Measurements from ENCODE around the gene IFRD2.
"Not testable (repeated sequence)": the region's sequence is repeated elsewhere in the genome, so short reads cannot be mapped to it uniquely, and the experiment has no call there.

The IFRD2 gene

DNA sequence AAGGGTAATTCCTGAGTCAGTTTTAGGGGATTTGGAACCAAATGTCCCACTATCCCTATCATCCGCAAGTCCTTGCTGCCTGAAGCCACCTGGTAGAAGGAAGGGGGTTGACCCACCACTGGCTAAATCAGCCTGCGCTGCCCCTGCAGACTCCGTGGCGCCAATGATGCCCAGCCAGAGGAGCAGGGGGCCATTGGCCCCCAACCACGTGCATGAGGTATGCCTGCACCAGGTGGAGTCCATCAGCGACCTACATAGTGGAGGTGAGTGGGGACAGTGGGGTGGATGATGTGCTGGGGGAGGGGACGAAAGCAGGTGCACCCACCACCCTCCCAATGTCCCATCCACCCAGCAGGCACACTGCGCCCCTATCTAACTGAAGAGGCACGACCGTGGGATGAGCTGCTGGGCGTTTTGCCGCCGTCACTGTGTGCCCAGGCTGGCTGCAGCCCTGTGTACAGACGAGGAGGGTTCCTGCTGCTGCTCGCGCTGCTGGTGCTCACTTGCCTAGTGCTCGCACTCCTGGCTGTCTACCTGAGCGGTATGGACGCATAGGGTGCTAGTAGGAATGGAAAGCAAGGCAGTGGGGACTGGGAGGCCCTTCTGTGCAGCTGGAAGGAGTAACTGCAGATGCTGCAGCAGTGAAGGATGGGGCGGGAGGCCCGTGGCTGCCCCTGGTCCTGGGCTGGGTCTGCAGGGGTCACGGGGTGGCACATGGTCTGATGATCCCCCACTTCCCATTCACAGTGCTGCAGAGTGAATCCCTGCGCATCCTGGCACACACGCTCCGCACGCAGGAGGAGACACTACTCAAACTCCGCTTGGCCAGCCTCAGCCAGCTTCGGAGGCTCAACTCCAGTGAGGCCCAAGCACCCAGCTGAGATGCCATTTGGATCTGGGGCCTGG is 5.7 kb downstream of the IFRD2 start:
- DNase-seq (ENCODE audit: low spot score), result no peak

DNA sequence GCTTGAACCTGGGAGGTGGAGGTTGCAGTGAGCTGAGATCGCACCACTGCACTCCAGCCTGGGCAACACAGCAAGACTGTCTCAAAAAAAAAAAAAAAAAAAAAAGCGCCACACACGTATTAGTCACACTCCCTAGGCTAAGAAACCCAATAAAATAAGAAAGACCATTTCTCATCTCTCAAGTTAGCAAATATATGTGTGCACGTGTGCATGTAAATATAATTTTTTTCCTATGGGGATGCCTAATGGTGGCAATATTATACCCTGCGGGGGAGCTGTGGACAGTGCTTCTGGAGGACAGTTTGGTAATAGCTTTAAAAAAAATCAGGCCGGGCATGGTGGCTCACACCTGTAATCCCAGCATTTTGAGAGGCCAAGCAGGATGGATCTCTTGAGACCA is 8.1 kb downstream of the IFRD2 start:
- DNase-seq (ENCODE audit: low spot score), result not testable (repeated sequence)

DNA sequence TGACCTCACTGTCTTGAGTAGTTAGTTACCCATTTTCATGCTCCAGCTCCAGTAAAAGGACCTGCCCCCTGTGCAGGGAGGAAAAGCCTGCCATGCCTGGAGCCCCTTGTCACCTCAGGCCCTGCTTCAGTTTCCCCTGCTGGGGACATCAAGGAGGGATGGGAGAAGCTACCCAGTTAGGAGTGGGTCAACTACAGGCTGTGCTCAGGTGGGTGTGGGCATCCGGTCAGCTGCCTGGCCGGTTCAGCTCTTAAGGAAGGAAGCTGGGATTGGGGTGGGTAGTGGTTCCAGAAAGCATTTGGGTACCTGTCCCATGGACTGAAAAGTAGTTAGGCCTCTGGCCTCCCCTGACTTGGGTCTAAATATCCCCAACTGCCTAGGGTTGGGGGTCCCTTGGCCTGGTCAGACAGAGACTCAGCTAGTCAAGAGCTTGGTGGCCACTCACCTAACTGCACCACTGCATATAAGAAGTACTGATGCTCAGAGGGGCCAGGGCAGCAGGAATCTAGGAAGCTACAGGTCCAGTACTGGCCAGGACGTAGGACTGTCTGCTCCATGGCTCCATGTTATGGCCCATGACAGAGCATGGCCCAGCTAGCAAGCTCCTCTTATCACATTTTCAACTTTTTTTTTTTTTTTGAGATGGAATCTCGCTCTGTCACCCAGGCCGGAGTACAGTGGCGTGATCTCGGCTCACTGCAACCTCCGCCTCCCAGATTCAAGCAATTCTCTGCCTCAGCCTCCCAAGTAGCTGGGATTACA is 12.8 kb downstream of the IFRD2 start:
- DNase-seq (ENCODE audit: low spot score), result no peak

DNA sequence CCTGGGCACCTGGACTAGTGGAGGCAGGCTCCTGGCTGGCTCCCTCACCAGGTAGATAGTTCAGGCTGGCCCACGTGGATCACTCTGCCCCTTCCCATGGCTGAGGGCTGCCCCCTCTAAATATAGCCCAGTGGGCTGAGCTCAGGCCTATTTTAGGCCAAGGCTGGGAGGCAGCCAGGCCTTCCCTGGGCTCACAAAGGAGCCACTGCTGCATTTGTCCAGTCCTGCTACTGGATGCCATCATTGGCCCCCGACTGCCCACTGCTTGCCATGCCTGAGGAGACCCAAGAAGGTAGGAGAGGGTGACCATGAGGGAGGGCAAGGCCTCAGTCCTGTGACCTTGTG is 13.4 kb downstream of the IFRD2 start, which contains the start of gene LSMEM2:
Gene LSMEM2, plus strand, starts transcription at position 208 of the 345 bp plus-strand sequence. Its CDS starts 27 bp downstream, at position 235.
- no peak for DNase-seq (ENCODE audit: low spot score)

DNA sequence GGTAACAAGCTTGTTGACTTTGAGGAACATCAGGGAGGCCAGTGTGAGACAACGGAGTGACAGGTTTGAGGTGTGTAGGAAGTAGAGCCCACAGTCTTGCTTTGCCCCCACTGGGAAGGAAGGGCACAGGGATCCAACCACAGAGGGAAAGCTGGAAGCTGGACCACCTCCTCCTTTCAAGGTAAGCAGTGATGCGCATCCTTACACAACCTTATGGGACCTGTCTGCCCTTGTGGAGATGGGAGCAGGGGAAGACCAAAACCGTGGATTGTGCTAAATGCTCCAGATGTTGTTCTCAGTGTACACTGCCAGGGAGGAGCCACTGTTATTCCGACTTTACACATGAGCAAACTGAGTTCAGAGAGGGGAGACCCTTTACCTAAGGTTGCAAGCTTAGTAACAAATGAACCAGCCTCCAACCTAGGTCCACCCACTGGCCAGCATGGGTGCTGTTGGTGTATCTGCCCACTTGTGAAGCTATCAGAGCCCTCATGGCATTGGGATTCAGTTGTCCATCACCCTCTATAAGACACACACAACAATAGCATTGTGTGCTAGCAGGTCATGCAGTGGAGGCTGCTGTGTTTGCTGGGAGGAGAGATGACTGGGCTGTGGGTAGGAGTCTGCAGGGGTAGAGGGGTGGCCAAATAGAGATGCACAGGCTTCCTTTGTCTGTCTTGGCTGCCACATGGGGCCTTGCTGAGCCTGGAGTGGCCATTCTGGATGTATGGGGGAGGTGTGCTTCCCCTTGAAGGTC is 13.9 kb downstream of the IFRD2 start:
- DNase-seq (ENCODE audit: low spot score), result no peak

DNA sequence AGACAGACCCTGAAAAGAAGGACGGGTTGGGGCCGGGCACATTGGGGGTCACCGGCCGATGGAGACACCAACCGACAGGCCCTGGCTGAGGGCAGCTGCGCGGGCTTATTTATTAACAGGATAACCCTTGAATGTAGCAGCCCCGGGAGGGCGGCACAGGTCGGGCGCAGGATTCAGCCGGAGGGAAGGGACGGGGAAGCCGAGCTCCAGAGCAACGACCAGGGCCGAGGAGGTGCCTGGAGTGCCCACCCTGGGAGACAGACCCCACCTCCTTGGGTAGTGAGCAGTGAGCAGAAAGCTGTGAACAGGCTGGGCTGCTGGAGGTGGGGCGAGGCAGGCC is 15.5 kb downstream of the IFRD2 start:
- no peak for DNase-seq (ENCODE audit: low spot score)

DNA sequence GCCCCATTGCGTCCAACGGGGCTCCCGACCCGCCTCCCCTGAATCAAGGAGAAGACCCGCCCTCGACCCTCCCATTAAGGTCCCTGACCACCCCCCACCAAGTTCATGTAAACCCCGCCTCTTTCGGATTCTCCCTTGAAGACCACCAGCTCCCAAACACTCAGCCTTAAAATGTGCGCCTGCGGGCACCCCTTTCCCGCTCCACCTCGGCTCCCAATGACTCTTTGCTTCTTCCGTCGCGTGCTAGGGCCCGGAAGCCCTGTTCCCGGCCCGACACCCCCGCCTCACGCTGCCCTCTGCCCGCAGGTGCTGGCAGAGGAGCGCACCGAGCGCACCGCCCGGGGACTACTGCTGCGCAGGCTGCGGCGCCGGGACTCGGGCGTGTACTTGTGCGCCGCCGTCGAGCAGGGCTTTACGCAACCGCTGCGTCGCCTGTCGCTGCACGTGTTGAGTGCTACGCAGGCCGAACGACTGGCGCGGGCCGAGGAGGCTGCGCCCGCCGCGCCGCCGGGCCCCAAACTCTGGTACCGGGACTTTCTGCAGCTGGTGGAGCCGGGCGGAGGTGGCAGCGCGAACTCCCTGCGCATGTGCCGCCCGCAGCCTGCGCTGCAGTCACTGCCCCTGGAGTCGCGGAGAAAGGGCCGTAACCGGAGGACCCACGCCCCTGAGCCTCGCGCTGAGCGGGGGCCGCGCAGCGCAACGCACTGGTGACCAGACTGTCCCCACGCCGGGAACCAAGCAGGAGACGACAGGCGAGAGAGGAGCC is 16.1 kb downstream of the IFRD2 start:
- peak; percentile 15 for DNase-seq (ENCODE audit: low spot score)

DNA sequence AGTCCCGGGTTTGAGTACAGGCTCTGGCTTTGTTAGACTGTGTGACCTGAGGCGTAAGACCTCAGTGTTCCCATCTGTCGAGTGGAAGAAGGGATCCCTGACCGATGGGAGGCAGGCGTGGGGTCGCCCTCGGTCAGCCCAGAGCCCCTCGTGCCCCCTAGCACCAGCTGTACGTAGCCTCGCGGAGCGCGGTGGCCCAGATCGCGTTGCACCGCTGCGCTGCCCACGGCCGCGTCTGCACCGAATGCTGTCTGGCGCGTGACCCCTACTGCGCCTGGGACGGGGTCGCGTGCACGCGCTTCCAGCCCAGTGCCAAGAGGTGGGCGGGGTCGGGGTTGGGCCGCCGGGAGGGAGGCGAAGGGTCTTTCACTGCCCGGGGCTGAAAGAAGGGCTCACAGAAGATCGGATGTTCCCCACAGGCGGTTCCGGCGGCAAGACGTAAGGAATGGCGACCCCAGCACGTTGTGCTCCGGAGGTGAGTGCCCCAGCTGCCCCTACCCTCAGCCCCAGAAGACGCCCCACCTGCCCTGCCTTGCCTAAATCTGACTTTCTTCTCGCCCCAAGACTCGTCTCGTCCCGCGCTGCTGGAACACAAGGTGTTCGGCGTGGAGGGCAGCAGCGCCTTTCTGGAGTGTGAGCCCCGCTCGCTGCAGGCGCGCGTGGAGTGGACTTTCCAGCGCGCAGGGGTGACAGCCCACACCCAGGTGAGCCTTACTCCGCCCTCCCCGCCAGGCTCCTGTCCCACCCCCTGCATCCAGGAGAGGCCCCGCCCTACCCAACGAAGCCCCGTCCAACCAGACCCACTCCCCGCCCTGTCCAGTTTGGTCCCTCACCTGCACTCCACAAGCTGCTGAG is 16.9 kb downstream of the IFRD2 start:
- no peak for DNase-seq (ENCODE audit: low spot score)

DNA sequence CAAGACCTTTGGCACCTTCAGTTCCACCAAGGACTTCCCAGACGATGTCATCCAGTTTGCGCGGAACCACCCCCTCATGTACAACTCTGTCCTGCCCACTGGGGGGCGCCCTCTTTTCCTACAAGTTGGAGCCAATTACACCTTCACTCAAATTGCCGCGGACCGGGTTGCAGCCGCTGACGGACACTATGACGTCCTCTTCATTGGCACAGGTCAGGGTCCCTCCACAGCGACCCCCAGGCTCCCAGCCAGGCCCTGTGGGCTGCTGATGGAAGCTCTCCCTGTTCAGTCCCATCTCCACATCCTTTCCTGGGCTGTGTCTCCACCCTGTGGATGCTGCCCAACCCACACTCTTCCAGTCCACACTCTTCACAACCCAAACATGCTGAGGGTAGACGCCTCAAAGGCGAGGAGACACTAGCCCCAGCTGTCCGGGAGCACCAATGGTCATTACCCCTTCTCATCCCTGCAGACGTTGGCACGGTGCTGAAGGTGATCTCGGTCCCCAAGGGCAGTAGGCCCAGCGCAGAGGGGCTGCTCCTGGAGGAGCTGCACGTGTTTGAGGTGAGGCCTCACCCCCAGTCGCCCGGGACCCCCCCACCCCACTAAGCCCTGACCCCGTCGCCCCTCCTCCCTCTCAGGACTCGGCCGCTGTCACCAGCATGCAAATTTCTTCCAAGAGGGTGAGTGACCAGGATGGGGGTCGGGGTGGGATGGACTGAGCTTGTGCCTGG is 17.7 kb downstream of the IFRD2 start:
- peak; percentile 78 for DNase-seq (ENCODE audit: low spot score)

DNA sequence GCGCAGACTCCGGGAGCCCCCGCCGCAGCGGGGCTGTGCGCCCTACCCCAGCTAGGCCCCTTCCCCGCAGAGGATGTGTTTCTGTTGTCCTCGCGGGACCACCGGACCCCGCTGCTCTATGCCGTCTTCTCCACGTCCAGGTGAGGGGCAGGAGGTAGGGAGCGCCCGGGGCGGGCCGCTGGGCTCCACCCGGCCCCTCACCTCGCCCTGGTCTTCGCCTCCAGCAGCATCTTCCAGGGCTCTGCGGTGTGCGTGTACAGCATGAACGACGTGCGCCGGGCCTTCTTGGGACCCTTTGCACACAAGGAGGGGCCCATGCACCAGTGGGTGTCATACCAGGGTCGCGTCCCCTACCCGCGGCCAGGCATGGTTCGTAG is 18.6 kb downstream of the IFRD2 start:
- DNase-seq (ENCODE audit: low spot score), result no peak

DNA sequence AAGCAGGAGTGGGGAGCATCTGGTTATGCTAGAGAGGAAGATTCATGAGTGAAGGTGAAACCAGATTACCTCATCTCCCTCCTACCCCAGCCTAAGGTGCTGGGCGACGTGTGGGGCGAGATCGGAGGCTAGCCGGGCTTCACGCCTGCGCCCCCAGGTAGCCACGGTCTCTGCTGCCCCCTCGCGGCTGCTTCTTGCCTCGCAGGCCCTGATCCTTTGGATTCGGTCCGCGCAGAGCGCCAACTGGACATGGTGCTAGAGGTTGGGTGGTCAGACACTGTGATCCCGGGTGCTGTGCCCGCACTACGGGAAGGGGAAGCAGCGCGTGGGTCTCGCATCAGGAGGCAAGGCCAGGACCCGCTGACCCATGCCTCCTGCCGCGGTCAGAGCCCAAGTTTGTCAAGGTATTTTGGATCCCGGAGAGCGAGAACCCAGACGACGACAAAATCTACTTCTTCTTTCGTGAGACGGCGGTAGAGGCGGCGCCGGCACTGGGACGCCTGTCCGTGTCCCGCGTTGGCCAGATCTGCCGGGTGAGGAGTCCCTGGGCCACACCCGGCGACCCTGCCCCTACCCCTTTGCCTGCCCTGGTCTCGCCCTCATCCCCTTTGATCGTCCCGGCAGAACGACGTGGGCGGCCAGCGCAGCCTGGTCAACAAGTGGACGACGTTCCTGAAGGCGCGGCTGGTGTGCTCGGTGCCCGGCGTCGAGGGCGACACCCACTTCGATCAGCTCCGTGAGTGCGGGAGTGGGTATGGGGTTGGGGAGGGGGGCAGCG is 19.1 kb downstream of the IFRD2 start:
- peak; percentile 93 for DNase-seq (ENCODE audit: low spot score)

DNA sequence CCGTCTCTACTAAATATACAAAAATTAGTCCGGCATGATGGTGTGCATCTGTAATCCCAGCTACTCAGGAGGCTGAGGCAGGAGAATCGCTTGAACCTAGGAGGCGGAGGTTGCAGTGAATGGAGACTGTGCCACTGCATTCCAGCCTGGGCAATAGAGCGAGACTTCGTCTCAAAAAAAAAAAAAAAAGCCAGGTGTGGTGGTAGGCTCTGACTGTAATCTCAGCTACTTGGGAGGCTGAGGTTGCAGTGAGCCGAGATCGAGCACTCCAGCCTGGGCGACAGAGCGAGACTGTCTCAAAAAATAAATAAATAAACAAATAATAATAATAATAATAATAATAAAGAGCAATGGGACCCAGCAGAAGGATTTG is 19.7 kb downstream of the IFRD2 start:
- not testable (repeated sequence) for DNase-seq (ENCODE audit: low spot score)

DNA sequence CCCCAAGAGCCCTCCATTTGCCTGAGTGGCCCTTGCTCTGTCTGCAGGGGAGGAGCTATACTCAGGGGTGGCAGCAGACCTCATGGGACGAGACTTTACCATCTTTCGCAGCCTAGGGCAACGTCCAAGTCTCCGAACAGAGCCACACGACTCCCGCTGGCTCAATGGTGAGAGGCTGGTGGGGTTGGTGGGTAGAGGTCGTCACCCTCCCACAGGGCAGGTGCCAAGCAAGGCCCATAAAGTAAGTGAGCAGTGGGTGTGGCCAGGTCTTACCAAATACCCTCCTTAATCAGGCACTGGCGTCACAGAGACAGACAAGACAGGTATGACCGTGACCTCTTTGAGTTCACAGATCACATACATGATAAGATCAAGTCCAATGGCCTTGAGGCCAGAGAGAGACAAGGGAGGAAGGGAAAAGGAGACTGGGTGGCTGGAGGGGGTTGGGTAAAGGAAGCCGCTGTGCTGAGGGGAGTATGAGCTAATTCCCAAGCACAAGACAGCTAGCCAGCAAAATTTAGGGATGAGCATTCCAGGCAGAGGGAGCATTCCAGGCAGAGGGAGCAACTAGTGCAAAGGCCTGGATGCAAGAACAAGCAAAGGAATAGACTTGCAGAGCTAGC is 20.8 kb downstream of the IFRD2 start:
- DNase-seq (ENCODE audit: low spot score), result no peak

DNA sequence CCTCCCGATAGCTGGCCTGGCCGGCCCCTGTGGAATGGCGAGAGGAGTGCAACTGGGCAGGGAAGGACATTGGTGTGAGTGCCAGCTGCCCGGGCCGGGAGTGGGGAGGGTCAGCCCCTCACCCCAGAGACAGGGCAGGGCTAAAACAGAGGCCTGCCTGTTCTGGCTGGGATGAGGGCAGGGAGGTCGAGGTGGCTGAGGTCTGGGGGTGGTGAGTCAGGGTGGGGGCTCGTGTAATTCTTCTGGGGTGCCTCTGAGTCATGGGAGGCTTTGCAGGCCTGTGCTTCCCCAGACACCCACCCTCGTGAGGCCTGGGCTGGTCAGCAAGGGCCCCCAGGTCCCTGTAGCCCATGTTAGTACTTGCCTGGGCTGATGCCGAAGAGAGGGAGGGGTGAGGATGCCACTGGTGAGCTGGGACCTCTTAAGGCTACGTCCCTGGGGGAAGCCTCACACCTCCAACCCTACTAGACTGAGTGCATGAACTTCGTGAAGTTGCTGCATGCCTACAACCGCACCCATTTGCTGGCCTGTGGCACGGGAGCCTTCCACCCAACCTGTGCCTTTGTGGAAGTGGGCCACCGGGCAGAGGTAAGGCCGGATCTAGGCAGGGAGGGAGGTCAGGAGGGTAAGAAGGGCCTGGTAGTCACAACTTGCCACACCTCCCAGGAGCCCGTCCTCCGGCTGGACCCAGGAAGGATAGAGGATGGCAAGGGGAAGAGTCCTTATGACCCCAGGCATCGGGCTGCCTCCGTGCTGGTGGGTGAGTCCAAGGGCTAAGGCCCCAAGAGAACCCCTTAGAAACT is 21.6 kb downstream of the IFRD2 start:
- DNase-seq (ENCODE audit: low spot score), result no peak

DNA sequence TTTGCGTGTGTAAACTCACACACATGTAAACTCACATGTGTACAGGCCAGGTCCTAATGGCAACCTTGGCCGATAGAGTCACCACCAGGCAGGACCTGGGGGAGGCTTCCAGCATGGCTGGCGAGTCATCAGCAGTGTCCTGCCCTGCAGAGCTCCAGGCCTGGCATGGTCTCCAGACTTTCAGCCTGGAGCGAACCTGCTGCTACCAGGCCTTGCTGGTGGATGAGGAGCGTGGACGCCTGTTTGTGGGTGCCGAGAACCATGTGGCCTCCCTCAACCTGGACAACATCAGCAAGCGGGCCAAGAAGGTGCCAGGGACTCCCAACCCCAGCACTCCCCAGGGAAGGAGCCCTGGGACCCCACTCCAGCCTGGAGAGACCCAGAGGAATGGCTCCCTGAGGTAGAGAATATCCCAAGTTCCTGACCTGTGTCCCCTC is 22.2 kb downstream of the IFRD2 start:
- no peak for DNase-seq (ENCODE audit: low spot score)

DNA sequence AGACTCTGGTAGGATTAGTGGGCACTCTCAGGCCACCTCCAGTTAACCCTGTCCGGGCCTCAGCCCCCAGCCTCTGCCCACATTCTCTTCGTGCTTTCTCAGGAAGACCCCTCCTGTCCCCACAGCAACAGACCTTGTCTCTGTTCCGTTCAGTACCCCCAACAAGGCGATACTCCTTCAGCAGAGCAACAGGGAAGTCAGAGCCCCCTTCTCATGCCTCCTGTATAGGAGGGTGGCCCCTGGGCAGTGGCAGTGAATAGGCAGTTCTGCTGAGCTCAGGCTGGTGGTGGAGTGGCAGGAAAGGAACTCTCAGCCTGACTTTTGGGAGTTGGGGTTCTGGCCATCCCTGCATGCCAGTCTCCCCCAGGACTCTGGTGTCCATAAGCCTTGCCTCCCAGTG is 22.8 kb downstream of the IFRD2 start:
- DNase-seq (ENCODE audit: low spot score), result no peak

DNA sequence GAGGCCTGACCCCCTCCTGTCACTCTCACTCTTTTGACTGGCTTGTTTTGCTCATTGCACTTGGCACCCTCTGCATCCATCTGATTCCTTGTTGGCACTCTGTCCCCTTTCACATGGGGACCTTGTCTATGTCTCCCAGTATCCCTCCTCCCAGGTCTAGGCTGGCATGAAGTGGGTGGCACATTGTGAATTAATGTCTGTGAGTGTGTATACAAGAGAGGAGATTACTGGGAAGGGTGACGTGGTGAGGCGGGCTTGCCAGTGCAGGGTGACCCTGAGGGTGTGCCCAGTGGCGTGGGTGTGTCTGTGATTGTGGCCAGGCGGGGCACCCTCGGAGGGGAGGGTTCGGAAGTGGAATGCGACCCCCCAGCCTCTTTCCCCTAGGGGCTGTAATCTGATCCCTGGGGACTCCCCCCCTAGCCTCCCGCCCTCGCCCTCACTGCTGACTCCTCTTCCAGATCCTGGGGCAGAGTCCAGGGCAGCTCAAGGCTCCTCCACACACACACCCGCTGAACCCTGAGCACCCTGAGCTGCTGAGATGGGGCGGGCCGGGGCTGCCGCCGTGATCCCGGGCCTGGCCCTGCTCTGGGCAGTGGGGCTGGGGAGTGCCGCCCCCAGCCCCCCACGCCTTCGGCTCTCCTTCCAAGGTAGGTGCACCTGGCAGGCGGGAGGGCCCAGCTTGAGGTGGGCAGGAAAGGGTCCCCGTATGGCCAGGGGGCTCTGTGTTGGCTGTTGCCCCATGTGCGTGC is 23.4 kb downstream of the IFRD2 start, which contains the start of gene SEMA3B:
Gene SEMA3B, plus strand, starts transcription at position 445 of the 749 bp plus-strand sequence. Its CDS starts 94 bp downstream, at position 539.
- no peak for DNase-seq (ENCODE audit: low spot score)

Data from activated CD4-positive, alpha-beta T cell treated with anti-CD3 and anti-CD28 coated beads, Interleukin-2, Interleukin-4, amounts not matched to agents 100 ng/mL and 50 ng/mL, durations not matched to agents 16 hours and 8 hours (primary cell).